Astrocyte (in vitro differentiated cells and primary cell): ENCODE measurements around the gene CEP68. TPM values are rescaled to one million over a fixed set of nuclear protein-coding genes. Genes with fewer than 3 reads are reported as not detected.
A peak's percentile ranks its signal among the peaks of the same experiment; 100 is the strongest.

ENCODE experiments used
- DNase-seq: peaks from one replicate; pipeline ENCODE4 v3.0.0-alpha.2; 2010; ENCODE audit warnings: low read depth
- FAIRE-seq: peaks from 2 replicates; lab custom pipeline; 2011; peaks lifted over from hg19 to GRCh38; lab: Jason Lieb, UNC
- H2AFZ ChIP-seq: 2 replicates; pipeline ENCODE4 v1.6.0; 2012; ENCODE audit warnings: low read depth, low read length, inconsistent platforms
- H3K27ac ChIP-seq: 2 replicates; pipeline ENCODE4 v1.5.1; 2011; ENCODE audit warnings: low read depth, low read length, inconsistent platforms
- H3K27me3 ChIP-seq: 2 replicates; pipeline ENCODE4 v1.6.0; 2011; ENCODE audit warnings: low read length, inconsistent platforms; ENCODE audit not compliant: insufficient read depth
- H3K36me3 ChIP-seq: 2 replicates; pipeline ENCODE4 v1.5.1; 2011; ENCODE audit warnings: low read length, inconsistent platforms; ENCODE audit not compliant: insufficient read depth
- H3K4me1 ChIP-seq: 2 replicates; pipeline ENCODE4 v1.5.1; 2011; ENCODE audit warnings: low read length, inconsistent platforms; ENCODE audit not compliant: insufficient read depth
- H3K4me2 ChIP-seq: 2 replicates; pipeline ENCODE4 v1.6.0; 2012; ENCODE audit warnings: low read length, inconsistent platforms
- H3K4me3 ChIP-seq: 2 replicates; pipeline ENCODE4 v1.5.1; 2011; ENCODE audit warnings: low read depth, mild to moderate bottlenecking, low read length, inconsistent platforms; ENCODE audit not compliant: insufficient read depth
- H3K79me2 ChIP-seq: 2 replicates; pipeline ENCODE4 v1.6.0; 2012; ENCODE audit warnings: mild to moderate bottlenecking, low read length, inconsistent platforms; ENCODE audit not compliant: insufficient read depth
- H3K9ac ChIP-seq: 2 replicates; pipeline ENCODE4 v1.6.0; 2012; ENCODE audit warnings: mild to moderate bottlenecking, low read length, inconsistent platforms
- H3K9me3 ChIP-seq: 2 replicates; pipeline ENCODE4 v1.5.1; 2012; ENCODE audit warnings: low read depth, mild to moderate bottlenecking, low read length, inconsistent platforms; ENCODE audit not compliant: insufficient read depth
- H4K20me1 ChIP-seq: 2 replicates; pipeline ENCODE4 v1.6.0; 2012; ENCODE audit warnings: low read length, inconsistent platforms; ENCODE audit not compliant: insufficient read depth
- H3K27ac Mint-ChIP-seq: one replicate; pipeline ENCODE4 v1.8.0; 2021; ENCODE audit warnings: mild to moderate bottlenecking, mixed read lengths; ENCODE audit not compliant: unreplicated experiment
- H3K27me3 Mint-ChIP-seq: one replicate; pipeline ENCODE4 v1.8.0; 2021; ENCODE audit warnings: low read depth, mixed read lengths; ENCODE audit not compliant: unreplicated experiment
- H3K36me3 Mint-ChIP-seq: one replicate; pipeline ENCODE4 v1.8.0; 2021; ENCODE audit warnings: low read depth, mixed read lengths; ENCODE audit not compliant: unreplicated experiment
- H3K4me1 Mint-ChIP-seq: one replicate; pipeline ENCODE4 v1.8.0; 2021; ENCODE audit warnings: low read depth, mixed read lengths; ENCODE audit not compliant: unreplicated experiment
- H3K4me3 Mint-ChIP-seq: one replicate; pipeline ENCODE4 v1.8.0; 2021; ENCODE audit warnings: mild to moderate bottlenecking, moderate library complexity, mixed read lengths; ENCODE audit not compliant: unreplicated experiment
- H3K9me3 Mint-ChIP-seq: one replicate; pipeline ENCODE4 v1.8.0; 2021; ENCODE audit warnings: mild to moderate bottlenecking, mixed read lengths; ENCODE audit not compliant: unreplicated experiment
- CTCF ChIP-seq: IDR thresholded peaks from 2 replicates; pipeline ENCODE4 v1.5.1; 2011; ENCODE audit warnings: low read depth, mild to moderate bottlenecking, inconsistent platforms, low read length, moderate library complexity; ENCODE audit not compliant: insufficient read depth
- EZH2 ChIP-seq: IDR thresholded peaks from 2 replicates; pipeline ENCODE4 v1.6.1; 2012; ENCODE audit warnings: mild to moderate bottlenecking, low read length, inconsistent platforms; ENCODE audit not compliant: insufficient read depth
- total RNA-seq: library from RNA; stranded (reverse); gene quantifications from 2 replicates; pipeline ENCODE4 v1.2.1, GENCODE V29; 2021

Gene CEP68
- total RNA-seq, 1 donor from 2014 or later, result 6.9 TPM

- no peak for DNase-seq
- Histone ChIP-seq H3K4me3 (no peak overlapping the region), H4K20me1 (no peaks in the 10 kb centered on the region), H3K9ac (no peak overlapping the region), H3K79me2 (no peaks in the 10 kb centered on the region), H2AFZ (no peak overlapping the region), H3K36me3 (no peaks in the 10 kb centered on the region), H3K4me1 (peaks cover 8% of the 10 kb centered on the region), H3K27ac (no peak overlapping the region), H3K9me3 (no peaks in the 10 kb centered on the region), H3K27me3 (no peaks in the 10 kb centered on the region), H3K4me2 (no peak overlapping the region)
- peaks cover 8% of the 10 kb centered on the region for H3K36me3 Mint-ChIP-seq
- H3K27me3 Mint-ChIP-seq, result peaks cover 4% of the 10 kb centered on the region
- H3K27ac Mint-ChIP-seq, result no peak overlapping the region
- FAIRE-seq, result no peak
- H3K9me3 Mint-ChIP-seq, result peaks cover 9% of the 10 kb centered on the region
- TF ChIP-seq CTCF, result no peak
- TF ChIP-seq EZH2, result no peak
- peaks cover 18% of the 10 kb centered on the region for H3K4me1 Mint-ChIP-seq
- no peak overlapping the region for H3K4me3 Mint-ChIP-seq
These were observed 13.2 kb upstream of the CEP68 start for GRCh38 chr2:65043001-65043400.

GRCh38 chr2:65044097-65044735 is 12.0 kb upstream of the CEP68 start:
- H3K9ac ChIP-seq, result no peak overlapping the region
- H4K20me1 ChIP-seq, result no peaks in the 10 kb centered on the region
- no peak overlapping the region for H3K27ac ChIP-seq
- Mint-ChIP-seq H3K4me1 (peaks cover 18% of the 10 kb centered on the region), H3K36me3 (peaks cover 8% of the 10 kb centered on the region), H3K27me3 (peaks cover 4% of the 10 kb centered on the region), H3K27ac (no peak overlapping the region), H3K9me3 (peaks cover 9% of the 10 kb centered on the region), H3K4me3 (no peak overlapping the region)
- no peak for FAIRE-seq
- no peaks in the 10 kb centered on the region for H3K9me3 ChIP-seq
- no peak for TF ChIP-seq EZH2
- TF ChIP-seq CTCF, result no peak
- no peaks in the 10 kb centered on the region for H3K36me3 ChIP-seq
- H2AFZ ChIP-seq, result no peak overlapping the region
- no peak for DNase-seq
- H3K79me2 ChIP-seq, result no peaks in the 10 kb centered on the region
- H3K4me2 ChIP-seq, result no peak overlapping the region
- H3K4me1 ChIP-seq, result peaks cover 8% of the 10 kb centered on the region
- no peak overlapping the region for H3K4me3 ChIP-seq
- no peaks in the 10 kb centered on the region for H3K27me3 ChIP-seq

DNA sequence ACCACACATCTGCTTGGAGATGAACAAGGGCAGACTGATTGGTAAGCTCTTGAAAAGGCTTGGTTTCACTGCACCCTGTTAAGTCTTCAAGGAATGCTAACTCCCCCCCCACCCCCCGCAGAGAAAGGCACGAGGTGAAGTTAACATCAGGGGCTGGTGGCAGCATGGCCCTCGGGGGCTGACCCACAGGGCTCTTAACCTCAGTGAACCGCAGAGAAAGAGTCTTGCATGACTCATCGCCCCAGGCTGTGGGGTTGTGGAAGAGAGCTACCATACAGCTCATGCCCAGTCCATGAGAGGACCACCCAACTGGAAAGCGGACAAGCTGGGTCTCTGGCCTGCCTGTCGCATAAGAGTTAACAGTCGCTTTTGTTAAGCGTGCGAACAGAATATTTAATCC is 10.6 kb upstream of the CEP68 start:
- Histone ChIP-seq H3K27me3 (no peaks in the 10 kb centered on the region), H2AFZ (no peak overlapping the region), H3K9me3 (no peaks in the 10 kb centered on the region), H3K4me2 (peak overlapping the region; percentile 4), H3K9ac (no peak overlapping the region), H3K27ac (no peak overlapping the region), H3K79me2 (no peaks in the 10 kb centered on the region), H4K20me1 (no peaks in the 10 kb centered on the region), H3K4me3 (no peak overlapping the region), H3K4me1 (peaks cover 5% of the 10 kb centered on the region), H3K36me3 (no peaks in the 10 kb centered on the region)
- Mint-ChIP-seq H3K36me3 (peaks cover 8% of the 10 kb centered on the region), H3K4me1 (peaks cover 16% of the 10 kb centered on the region), H3K4me3 (no peak overlapping the region), H3K27ac (no peak overlapping the region), H3K9me3 (peaks cover 9% of the 10 kb centered on the region), H3K27me3 (no peaks in the 10 kb centered on the region)
- TF ChIP-seq EZH2 (no peak), CTCF (no peak)
- peak; percentile 36 for DNase-seq
- no peak for FAIRE-seq
